ENCODE data around the gene ZNF217.
"Not testable (repeated sequence)": the region's sequence is repeated elsewhere in the genome, so short reads cannot be mapped to it uniquely, and the experiment has no call there.

ZNF217 gene

DNA sequence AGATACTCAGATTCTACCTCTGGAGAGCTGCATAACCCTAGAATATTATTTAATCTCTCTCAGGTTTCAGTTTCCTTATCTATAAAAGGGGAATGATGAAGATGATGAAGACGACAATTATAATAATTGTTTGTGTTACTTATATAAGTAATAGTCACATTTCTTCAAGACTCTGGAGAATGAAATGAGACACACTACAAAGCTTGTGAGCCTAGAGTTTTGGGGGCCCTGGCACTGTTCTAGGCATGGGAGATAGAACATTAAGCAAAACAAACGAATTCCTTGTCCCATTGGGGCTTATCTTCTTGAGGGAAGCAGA, 5.4 kb upstream of the ZNF217 start:
- FAIRE-seq = no peak
- DNase-seq (ENCODE audit: extremely low spot score, insufficient read length, low read depth) = no peak

DNA sequence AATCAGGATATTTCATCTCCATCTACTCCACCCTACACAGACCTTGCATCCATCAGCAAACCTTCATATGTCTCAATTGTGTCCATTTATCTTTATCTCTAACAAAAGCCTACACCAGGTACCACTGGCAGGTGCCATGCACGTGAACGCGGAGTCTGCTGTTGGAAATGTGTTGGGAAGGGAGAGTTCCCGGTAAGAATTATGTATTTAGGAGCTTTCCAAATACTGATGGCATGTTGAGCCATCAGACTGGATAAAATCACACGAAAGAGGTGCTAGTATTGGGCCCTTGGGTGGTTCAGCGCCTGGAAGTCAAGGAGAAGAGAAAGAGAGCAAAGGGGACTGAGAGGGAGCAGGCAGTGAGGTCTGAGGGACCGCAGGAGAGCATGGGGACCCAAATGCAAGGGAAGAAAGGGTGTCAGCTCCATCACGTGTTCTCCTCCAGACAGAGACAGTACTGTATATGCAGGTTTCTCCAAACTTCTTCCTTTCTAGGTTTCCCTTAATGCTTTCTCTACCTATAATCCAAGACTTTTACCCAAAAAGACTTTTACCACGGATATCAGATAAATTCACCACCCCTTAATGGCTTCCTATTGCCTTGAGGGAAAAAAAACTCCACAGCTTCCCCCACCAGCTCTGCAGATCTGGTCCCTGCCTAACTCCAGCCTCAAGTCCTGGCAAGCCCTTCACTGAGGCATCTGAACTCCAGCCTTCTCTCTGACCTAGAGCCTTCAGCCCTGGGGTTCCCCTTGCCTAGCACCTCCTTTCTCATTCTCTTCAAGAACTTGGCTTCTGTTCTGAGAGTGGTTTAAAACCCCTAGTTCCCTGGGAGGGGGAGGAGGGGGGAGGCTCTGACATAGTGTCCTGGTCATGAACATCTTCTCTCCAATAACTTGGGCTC, 4.8 kb upstream of the ZNF217 start:
- FAIRE-seq (peak; percentile 56), DNase-seq (ENCODE audit: extremely low spot score, insufficient read length, low read depth) (no peak)

- FAIRE-seq = no peak
- DNase-seq (ENCODE audit: extremely low spot score, insufficient read length, low read depth) = no peak
These were observed 4.0 kb upstream of the ZNF217 start for GRCh38 chr20:53597521-53598120.

DNA sequence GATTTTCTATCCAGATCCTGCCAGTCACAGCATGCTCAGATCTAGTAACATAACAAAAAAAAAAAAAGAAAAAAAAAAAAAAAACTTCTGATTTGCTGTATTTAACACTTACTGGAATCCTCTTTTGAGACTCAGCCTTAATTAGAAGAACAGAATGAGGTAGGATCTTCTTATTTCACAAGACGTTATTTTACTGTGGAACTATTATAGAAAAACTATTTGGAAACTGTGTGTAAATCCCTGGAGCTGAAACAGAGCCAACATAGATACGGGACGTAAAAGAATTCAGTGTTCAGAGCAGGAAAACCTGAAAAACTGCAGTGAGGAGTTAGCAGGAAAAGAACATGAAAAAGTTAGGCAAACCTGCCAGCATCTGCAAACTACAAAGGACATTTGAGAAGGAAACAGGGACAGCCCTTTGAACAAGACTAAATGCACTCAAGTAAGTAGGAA, 3.4 kb upstream of the ZNF217 start:
- DNase-seq (ENCODE audit: extremely low spot score, insufficient read length, low read depth) (no peak), FAIRE-seq (no peak)

GRCh38 chr20:53596189-53597001, 2.8 kb upstream of the ZNF217 start:
- FAIRE-seq = not testable (repeated sequence)

DNA sequence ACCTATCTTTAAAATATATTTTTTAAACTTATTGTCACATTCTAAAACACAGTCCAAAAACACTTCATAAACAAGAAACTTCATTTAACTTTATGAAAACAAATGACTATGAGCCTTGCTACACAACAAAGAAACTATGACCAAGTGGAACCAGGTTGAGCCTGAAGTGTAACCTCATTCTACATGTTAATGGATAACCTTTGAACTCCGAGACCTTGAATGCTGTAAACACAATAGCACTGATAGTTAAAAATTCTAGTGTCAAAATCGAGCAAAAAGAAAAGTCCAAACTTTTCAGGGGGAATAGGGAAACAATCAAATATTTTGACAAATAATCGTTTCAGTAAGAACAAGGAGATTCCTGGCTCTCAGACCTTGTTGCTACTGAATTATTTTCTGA, 2.1 kb upstream of the ZNF217 start:
- not testable (repeated sequence) for DNase-seq (ENCODE audit: extremely low spot score, insufficient read length, low read depth)
- peak; percentile 38 for FAIRE-seq

More at GRCh38 chr20:53596189-53597001, 2.8 kb upstream of the ZNF217 start:
- DNase-seq (ENCODE audit: extremely low spot score, insufficient read length, low read depth) = not testable (repeated sequence)

DNA sequence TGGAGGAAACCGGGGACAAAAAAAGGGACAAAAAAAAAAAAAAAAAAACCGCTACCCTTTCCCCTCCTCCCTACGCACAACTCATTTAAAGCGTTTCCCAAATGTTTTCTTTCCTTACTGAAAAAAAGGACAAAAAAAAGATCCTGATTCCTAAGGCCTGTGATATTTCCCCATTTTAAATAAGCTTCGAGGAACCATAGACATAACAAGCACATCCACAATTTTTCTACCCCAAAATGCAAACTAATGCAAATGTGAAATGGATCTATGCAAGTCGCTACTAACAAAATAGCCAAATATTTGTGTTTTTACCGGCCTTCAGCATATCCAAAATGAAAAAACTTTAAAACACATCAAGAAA, 1.4 kb upstream of the ZNF217 start:
- DNase-seq (ENCODE audit: extremely low spot score, insufficient read length, low read depth) (no peak), FAIRE-seq (no peak)

GRCh38 chr20:53594068-53595017, 704 bp upstream of the ZNF217 start:
- FAIRE-seq = peak; percentile 49

DNA sequence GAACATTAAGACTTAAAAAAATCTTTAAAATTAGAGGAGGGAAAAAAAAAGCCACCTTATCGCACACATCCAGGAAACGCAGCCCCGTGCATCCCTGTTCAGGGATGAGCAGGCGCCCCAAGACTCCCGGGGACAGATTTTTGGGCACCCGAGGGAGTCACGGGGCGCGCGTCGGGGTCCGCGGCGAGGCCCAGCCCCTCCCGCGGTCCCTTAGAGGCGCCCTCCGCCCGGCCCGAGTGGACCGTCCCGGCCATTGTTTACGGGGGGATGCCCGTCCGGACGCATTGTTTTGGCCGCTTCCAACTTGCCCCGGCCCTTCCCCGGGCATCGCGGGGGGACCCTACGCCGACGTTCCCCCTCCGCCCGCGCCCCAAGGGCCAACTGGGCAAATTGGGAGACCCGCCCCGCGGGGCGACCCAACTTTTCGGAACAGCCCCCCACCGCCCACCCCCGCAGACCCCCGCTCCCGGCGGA, 610 bp downstream of the ZNF217 start:
- no peak for FAIRE-seq
- no peak for DNase-seq (ENCODE audit: extremely low spot score, insufficient read length, low read depth)

More at GRCh38 chr20:53594068-53595017, 704 bp upstream of the ZNF217 start:
- DNase-seq (ENCODE audit: extremely low spot score, insufficient read length, low read depth) = peak; percentile 58

DNA sequence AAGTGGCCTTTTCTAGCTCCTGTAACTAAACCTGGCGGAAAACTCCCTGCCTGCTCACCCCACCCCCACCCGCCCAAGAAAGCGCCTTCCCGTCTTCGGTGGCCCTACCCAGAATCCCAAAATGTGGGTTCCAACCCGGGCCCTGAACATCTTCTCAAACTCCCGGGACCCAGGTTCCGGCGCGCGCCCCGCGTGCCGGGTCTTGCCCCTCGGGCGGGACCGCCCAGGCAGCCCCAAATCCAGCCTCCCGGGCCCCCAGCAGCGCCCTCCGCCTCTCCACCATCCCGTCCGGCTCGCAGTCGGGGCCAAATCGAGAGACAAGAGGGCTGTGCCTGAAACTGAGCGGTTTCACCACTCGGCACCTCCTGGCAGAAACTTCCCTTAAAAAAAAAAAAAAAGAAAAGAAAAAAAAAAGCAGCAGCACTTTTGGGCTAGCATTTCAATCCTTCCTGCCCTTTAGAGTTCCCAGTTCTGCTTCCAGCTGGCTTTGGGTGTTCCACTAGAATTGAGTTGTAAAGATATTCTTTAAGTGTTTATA, 1.1 kb downstream of the ZNF217 start:
- not testable (repeated sequence) for DNase-seq (ENCODE audit: extremely low spot score, insufficient read length, low read depth); FAIRE-seq

DNA sequence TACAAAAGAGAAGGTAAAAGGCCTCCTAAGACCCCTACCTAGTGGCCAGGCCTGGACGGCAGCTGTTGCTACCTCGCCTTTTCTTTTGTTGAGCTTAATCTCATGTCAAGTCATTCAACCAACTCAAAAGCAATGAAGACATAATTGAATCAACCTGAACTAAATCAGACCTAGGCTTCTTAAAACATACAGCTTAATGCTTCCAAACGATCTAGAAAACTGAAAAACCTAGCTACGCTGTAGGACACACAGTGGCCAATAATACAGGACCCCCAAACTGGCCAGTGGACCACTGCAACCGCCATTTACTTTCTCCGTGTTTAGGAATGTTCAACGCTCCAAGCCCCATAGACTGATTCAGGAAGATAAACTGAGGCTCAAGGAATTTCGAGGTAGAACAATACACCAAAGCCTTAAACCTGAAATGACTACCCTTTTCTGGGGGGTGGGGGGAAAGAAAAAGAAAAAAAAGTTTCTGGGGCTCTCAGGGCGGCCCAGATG, 1.6 kb downstream of the ZNF217 start:
- not testable (repeated sequence) for DNase-seq (ENCODE audit: extremely low spot score, insufficient read length, low read depth); FAIRE-seq

DNA sequence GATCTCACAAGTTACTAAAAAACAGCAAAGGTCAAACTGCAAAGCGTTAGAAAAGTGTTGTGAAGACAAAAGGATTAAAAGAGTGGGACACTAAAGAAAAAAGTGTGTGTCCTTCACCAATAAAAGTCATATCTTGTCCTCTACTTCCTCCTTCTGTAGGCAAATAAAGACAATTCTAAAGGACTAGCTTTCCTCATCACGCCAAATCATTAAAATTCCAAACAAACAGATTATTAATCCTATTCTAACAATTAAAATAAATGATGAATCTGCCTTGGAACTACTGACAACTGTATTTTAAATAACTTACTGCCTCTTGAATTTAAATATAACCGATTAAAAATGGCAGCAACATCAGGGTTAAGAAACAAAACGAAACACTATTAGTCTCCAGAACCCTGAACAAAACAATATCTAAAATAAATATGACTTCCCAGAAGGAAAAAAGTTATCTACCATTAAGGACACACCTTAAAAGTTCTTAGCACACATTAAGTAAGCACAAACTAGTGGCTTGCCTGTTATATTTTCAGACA, 2.4 kb downstream of the ZNF217 start:
- FAIRE-seq; DNase-seq (ENCODE audit: extremely low spot score, insufficient read length, low read depth): not testable (repeated sequence)

- not testable (repeated sequence) for FAIRE-seq; DNase-seq (ENCODE audit: extremely low spot score, insufficient read length, low read depth)
These were observed 3.0 kb downstream of the ZNF217 start for GRCh38 chr20:53590608-53591007.

DNA sequence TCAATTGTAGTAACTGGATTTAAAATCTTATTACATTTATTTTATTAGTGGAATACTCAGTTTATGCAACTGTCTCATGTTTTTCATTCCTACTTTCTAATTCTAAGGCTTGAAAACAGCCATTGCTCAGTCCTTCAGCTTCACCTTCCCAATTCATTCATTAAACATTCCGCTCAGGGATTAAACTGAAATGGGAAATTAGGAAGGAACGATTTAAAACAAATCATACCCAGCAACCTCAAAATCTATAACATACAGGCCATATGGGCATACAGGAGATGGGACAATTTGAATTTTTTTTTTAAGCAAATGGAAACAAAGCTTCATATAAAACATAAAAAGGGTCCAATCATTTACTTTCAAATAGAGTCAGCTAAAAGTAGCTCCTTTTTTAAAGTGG, 3.5 kb downstream of the ZNF217 start:
- not testable (repeated sequence) for FAIRE-seq; DNase-seq (ENCODE audit: extremely low spot score, insufficient read length, low read depth)

DNA sequence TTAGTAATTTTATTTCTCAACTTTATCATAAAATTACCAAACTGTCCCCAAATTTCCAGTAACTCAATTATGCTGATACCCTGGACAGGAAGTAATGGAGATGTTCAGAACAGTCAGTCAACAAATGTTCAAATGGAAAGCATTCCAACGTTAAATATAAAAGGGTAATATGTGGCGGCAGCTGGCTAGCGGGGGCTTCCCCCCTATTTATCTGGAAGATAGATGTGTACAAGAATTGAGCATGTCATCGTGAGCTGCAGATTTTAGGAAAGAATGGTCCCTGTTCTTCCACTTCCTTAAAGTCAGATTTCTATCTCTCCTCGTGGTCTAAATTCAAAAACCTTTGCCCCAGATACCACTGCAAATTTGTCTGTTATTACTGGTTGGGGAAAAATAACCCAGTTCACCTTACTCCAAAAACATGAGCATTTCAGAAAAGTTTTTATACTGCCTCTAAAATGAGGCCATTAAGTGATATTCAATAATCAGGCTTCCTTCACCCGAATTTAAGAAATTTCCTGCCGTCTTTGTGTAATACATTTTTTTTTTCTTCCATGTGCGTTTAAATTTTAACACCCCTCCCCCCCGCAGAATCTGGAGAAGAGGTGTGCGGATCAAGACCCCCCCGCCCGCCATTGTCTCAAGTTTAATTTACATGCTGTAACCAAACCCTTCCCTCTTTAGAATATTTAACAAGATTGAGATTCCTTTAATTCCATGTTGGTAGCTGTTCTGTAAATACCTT, 4.1 kb downstream of the ZNF217 start:
- DNase-seq (ENCODE audit: extremely low spot score, insufficient read length, low read depth); FAIRE-seq: not testable (repeated sequence)

GRCh38 chr20:53587157-53587703, 6.4 kb downstream of the ZNF217 start:
- DNase-seq (ENCODE audit: extremely low spot score, insufficient read length, low read depth); FAIRE-seq: not testable (repeated sequence)

- DNase-seq (ENCODE audit: extremely low spot score, insufficient read length, low read depth) (no peak), FAIRE-seq (no peak)
These were observed 7.0 kb downstream of the ZNF217 start for GRCh38 chr20:53586640-53587039.
